Right lobe of liver (tissue), 4 donors: ENCODE results near the gene PFKFB4.

Source experiments
- CTCF ChIP-seq, 4 donors: fragments of 200-600 bp in 3 of 4; fragments of 450-650 bp in 1 of 4; IDR thresholded peaks; one replicate each; pipeline versions ENCODE4 v1.5.1 to v1.8.0; 2016 to 2022; ENCODE audit warnings: antibody characterized with exemption in 4 of 4, mild to moderate bottlenecking in 2 of 4
- POLR2A ChIP-seq: fragments of 450-650 bp; IDR thresholded peaks from one replicate; pipeline ENCODE4 v1.6.1; 2017; ENCODE audit warnings: antibody characterized with exemption, mild to moderate bottlenecking
- donor health status: DM: no; HTN: no; CAD: no.
- donor health status: DM: no; HTN: no; CAD: no.
- donor health status: DM: no; HTN: yes; CAD: no.

DNA sequence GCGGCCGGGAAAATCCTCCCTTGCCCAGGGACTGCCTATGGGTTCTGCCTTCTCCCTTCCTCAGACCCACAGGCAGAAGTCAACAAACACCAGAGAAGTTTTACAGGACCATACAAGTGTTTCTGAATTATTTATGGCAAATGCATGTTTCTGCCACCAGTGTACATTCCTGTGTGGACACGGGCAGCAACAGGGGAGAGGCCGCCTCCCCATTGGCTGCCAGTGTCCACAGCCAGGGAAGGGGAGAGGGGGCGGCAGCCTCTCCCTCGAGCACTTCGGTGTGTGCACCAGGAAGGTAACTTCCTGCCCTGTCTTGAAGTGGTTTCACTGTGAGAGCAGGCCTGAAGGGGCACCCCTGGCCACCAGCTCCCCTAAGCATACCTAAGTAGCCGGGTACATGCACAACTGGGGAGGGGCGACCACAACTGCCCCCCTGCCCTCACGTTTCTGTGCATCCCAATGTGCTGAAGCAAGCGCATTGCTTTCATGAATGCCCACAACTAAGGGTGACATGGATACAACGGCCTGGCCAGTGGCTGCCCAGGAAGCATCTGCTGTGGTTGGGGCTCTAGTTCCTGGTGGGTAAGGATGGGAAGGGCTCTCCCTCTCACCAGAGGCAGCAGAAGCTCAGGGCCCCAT is 37.8 kb downstream of the PFKFB4 start:
- TF ChIP-seq POLR2A (no peak), CTCF (IDR thresholded peaks at IDR 0.05) (no peak)
